IPS-18c (cell line): Measurements from ENCODE around the gene SLC18A2.

Source experiments
- H3K4me3 ChIP-seq: 2 replicates; pipeline ENCODE4 v1.7.0; 2013; ENCODE audit warnings: low read depth, mild to moderate bottlenecking, low read length, moderate library complexity; ENCODE audit not compliant: insufficient read depth
- H3K9me3 ChIP-seq: one replicate; pipeline ENCODE4 v1.6.1; 2013; ENCODE audit warnings: mild to moderate bottlenecking, low read length, moderate library complexity; ENCODE audit not compliant: control insufficient read depth, insufficient read depth

Gene SLC18A2

GRCh38 chr10:117254774-117255735, 14.1 kb downstream of the SLC18A2 start:
- Histone ChIP-seq H3K4me3 (no peak overlapping the region), H3K9me3 (no peaks in the 10 kb centered on the region)

- no peaks in the 10 kb centered on the region for H3K9me3 ChIP-seq
- H3K4me3 ChIP-seq: no peak overlapping the region
Measured at GRCh38 chr10:117255835-117256460, 15.0 kb downstream of the SLC18A2 start.

- Histone ChIP-seq H3K4me3 (no peak overlapping the region), H3K9me3 (no peaks in the 10 kb centered on the region)
Measured at GRCh38 chr10:117256910-117257309, 16.0 kb downstream of the SLC18A2 start.

- Histone ChIP-seq H3K9me3 (no peaks in the 10 kb centered on the region), H3K4me3 (no peak overlapping the region)
Measured at GRCh38 chr10:117257721-117258120, 16.8 kb downstream of the SLC18A2 start.

GRCh38 chr10:117259279-117259678, 18.4 kb downstream of the SLC18A2 start:
- no peak overlapping the region for H3K4me3 ChIP-seq
- H3K9me3 ChIP-seq: no peaks in the 10 kb centered on the region

- Histone ChIP-seq H3K9me3 (no peaks in the 10 kb centered on the region), H3K4me3 (no peak overlapping the region)
Measured at GRCh38 chr10:117260084-117260483, 19.2 kb downstream of the SLC18A2 start.

GRCh38 chr10:117261501-117261900, 20.6 kb downstream of the SLC18A2 start:
- H3K9me3 ChIP-seq: no peaks in the 10 kb centered on the region
- no peak overlapping the region for H3K4me3 ChIP-seq

- Histone ChIP-seq H3K4me3 (no peak overlapping the region), H3K9me3 (no peaks in the 10 kb centered on the region)
Measured at GRCh38 chr10:117262291-117262902, 21.5 kb downstream of the SLC18A2 start.

GRCh38 chr10:117262903-117263293, 22.0 kb downstream of the SLC18A2 start:
- no peaks in the 10 kb centered on the region for H3K9me3 ChIP-seq
- H3K4me3 ChIP-seq: no peak overlapping the region

GRCh38 chr10:117264782-117265181, 23.9 kb downstream of the SLC18A2 start:
- no peaks in the 10 kb centered on the region for H3K9me3 ChIP-seq

GRCh38 chr10:117266400-117266799, 25.5 kb downstream of the SLC18A2 start:
- H3K4me3 ChIP-seq: no peak overlapping the region
- H3K9me3 ChIP-seq: no peaks in the 10 kb centered on the region

More at GRCh38 chr10:117264782-117265181, 23.9 kb downstream of the SLC18A2 start:
- no peak overlapping the region for H3K4me3 ChIP-seq

GRCh38 chr10:117266812-117267211, 25.9 kb downstream of the SLC18A2 start:
- no peak overlapping the region for H3K4me3 ChIP-seq
- H3K9me3 ChIP-seq: no peaks in the 10 kb centered on the region

- Histone ChIP-seq H3K9me3 (no peaks in the 10 kb centered on the region), H3K4me3 (no peak overlapping the region)
Measured at GRCh38 chr10:117268258-117268657, 27.3 kb downstream of the SLC18A2 start.

GRCh38 chr10:117268907-117269306, 28.0 kb downstream of the SLC18A2 start:
- Histone ChIP-seq H3K9me3 (no peaks in the 10 kb centered on the region), H3K4me3 (no peak overlapping the region)

GRCh38 chr10:117271427-117271826, 30.5 kb downstream of the SLC18A2 start:
- H3K4me3 ChIP-seq: no peak overlapping the region
- H3K9me3 ChIP-seq: no peaks in the 10 kb centered on the region

GRCh38 chr10:117272195-117273076, 31.5 kb downstream of the SLC18A2 start:
- no peaks in the 10 kb centered on the region for H3K9me3 ChIP-seq
- no peak overlapping the region for H3K4me3 ChIP-seq

GRCh38 chr10:117273980-117274379, 33.1 kb downstream of the SLC18A2 start:
- no peak overlapping the region for H3K4me3 ChIP-seq

More at GRCh38 chr10:117273980-117274379, 33.1 kb downstream of the SLC18A2 start:
- no peaks in the 10 kb centered on the region for H3K9me3 ChIP-seq
